NB4 (cell line): ENCODE results near the gene DSCAML1.
"Not testable (repeated sequence)": the region's sequence is repeated elsewhere in the genome, so short reads cannot be mapped to it uniquely, and the experiment has no call there.

ENCODE experiments used
- MYC ChIP-seq: IDR thresholded peaks from 2 replicates; pipeline ENCODE4 v1.6.1; 2011; ENCODE audit warnings: low read depth, low read length
- POLR2A ChIP-seq: IDR thresholded peaks from 2 replicates; pipeline ENCODE4 v1.6.1; 2011; ENCODE audit warnings: mild to moderate bottlenecking; ENCODE audit not compliant: insufficient read length; ENCODE audit errors: extremely low read depth
- TF ChIP-seq, protein P1 (sequence below): IDR thresholded peaks from one replicate; pipeline ENCODE4 v1.5.1; 2012; ENCODE audit warnings: low read depth, low read length
- TF ChIP-seq, protein P2 (sequence below): IDR thresholded peaks from 2 replicates; pipeline ENCODE4 v1.6.1; 2011; ENCODE audit warnings: low read depth, low read length

DNA sequence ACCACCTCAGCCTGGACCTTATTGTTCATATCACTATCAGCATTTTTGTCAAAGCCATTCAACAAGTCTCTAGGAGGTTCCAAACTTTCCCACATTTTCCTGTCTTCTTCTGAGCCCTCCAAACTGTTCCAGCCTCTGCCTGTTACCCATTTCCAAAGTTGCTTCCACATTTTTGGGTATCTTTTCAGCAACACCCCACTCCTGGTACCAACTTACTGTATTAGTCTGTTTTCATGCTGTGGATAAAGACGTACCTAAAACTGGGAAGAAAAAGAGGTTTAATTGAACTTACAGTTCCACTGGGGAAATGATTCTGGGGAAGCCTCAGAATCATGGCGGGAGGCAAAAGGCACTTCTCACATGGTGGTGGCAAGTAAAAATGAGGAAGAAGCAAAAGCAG lies 391.1 kb downstream of the DSCAML1 start:
- TF ChIP-seq, protein P1, sequence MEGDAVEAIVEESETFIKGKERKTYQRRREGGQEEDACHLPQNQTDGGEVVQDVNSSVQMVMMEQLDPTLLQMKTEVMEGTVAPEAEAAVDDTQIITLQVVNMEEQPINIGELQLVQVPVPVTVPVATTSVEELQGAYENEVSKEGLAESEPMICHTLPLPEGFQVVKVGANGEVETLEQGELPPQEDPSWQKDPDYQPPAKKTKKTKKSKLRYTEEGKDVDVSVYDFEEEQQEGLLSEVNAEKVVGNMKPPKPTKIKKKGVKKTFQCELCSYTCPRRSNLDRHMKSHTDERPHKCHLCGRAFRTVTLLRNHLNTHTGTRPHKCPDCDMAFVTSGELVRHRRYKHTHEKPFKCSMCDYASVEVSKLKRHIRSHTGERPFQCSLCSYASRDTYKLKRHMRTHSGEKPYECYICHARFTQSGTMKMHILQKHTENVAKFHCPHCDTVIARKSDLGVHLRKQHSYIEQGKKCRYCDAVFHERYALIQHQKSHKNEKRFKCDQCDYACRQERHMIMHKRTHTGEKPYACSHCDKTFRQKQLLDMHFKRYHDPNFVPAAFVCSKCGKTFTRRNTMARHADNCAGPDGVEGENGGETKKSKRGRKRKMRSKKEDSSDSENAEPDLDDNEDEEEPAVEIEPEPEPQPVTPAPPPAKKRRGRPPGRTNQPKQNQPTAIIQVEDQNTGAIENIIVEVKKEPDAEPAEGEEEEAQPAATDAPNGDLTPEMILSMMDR, result not testable (repeated sequence)
- not testable (repeated sequence) for TF ChIP-seq POLR2A, MYC
- TF ChIP-seq, protein P2, sequence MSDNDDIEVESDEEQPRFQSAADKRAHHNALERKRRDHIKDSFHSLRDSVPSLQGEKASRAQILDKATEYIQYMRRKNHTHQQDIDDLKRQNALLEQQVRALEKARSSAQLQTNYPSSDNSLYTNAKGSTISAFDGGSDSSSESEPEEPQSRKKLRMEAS, result not testable (repeated sequence)
